ENCODE measurements around the gene OTUB1. TPM values are rescaled to one million over a fixed set of nuclear protein-coding genes. Genes with fewer than 3 reads are reported as not detected.

OTUB1 gene
- total and polyA plus RNA-seq, 9 of the 15 experiments (the other 6 are each of a cell fraction or from before 2014, with no cell fraction given) = 29.5 to 134 (median 66.1) TPM

DNA sequence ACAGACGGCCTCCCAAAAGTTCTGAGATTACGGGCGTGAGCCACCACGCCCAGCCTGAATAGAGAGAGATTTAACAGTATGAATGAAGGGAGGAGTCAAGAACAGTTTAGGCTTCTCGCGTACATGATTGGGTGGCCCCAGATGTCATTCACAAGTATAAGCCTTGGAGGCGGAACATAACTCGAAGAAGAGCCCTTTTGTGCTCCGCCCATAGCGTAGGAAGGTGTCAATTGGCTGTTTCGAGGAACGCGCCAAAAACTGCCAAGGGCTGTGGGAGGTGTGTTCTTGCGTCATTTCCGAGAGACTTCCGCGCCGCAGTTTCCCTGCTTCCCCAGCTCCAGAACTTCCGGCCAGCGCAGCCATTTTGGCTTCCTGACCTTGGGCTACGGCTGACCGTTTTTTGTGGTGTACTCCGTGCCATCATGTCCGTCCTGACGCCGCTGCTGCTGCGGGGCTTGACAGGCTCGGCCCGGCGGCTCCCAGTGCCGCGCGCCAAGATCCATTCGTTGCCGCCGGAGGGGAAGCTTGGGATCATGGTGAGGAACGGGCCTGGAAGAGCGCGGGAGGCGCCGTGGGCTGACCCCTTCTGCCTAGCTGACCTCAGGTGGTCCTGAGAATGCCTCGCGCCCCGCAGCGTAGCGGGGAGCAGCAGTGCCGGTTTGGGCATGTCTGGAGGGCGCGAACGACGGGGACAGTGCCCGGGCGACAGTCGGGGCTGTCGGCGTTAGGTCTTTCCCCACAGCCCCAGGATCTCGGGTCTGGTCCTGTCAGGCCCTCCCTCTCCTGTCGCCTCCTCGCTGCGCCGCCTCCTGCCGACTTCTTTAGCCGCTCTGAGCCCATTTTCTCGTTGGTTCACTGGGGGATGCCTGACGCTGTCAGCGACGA, 11.7 kb upstream of the OTUB1 start, which contains the start of gene COX8A (continued):
- TF ChIP-seq BCLAF1 (IDR thresholded peaks at IDR 0.05; ENCODE audit: borderline replicate concordance in 1 of 2, control insufficient read depth in 1 of 2, low read depth in 2 of 2, low read length in 1 of 2) = peak in 1 of 2 experiments; percentile 34; a peak in 1 of 4 replicates
- TF ChIP-seq BACH1 (tag; IDR thresholded peaks at IDR 0.05) = no peak
- peak; percentile 92 for TF ChIP-seq TAF9B (IDR thresholded peaks at IDR 0.05; ENCODE audit: partially characterized antibody)
- no peak for TF ChIP-seq ZNF444 (CRISPR knock-in tag; IDR thresholded peaks at IDR 0.05)
- TF ChIP-seq, protein P1, sequence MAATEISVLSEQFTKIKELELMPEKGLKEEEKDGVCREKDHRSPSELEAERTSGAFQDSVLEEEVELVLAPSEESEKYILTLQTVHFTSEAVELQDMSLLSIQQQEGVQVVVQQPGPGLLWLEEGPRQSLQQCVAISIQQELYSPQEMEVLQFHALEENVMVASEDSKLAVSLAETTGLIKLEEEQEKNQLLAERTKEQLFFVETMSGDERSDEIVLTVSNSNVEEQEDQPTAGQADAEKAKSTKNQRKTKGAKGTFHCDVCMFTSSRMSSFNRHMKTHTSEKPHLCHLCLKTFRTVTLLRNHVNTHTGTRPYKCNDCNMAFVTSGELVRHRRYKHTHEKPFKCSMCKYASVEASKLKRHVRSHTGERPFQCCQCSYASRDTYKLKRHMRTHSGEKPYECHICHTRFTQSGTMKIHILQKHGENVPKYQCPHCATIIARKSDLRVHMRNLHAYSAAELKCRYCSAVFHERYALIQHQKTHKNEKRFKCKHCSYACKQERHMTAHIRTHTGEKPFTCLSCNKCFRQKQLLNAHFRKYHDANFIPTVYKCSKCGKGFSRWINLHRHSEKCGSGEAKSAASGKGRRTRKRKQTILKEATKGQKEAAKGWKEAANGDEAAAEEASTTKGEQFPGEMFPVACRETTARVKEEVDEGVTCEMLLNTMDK (IDR thresholded peaks at IDR 0.05; ENCODE audit: borderline replicate concordance, insufficient read depth, low read depth, low read length, poor library complexity, severe bottlenecking) = no peak
- TF ChIP-seq CCAR2 (IDR thresholded peaks at IDR 0.05; ENCODE audit: low read depth, low read length) = no peak
- TF ChIP-seq FOSL1 (tag; conservative IDR thresholded peaks at IDR 0.05) = 0 out of 2 replicates have a peak, but pooled peaks have one; percentile 24
- TF ChIP-seq FUS (optimal IDR thresholded peaks at IDR 0.05; ENCODE audit: low read depth, low read length) = no peak
- TF ChIP-seq ZKSCAN3 (CRISPR knock-in tag; IDR thresholded peaks at IDR 0.05) = no peak

All from K562 (cell line).